B cell (primary cell): ENCODE data around the gene ODAM.

Source experiments
- EZH2 ChIP-seq: IDR thresholded peaks from 2 replicates; pipeline ENCODE4 v1.6.1; 2012; ENCODE audit warnings: borderline replicate concordance, low read depth, mild to moderate bottlenecking, moderate library complexity, low read length; ENCODE audit not compliant: insufficient read depth, poor library complexity, severe bottlenecking
- TF ChIP-seq, protein P1 (sequence below): fragments of 200-600 bp; IDR thresholded peaks from one replicate; pipeline ENCODE4 v1.8.0; 2022; ENCODE audit warnings: antibody characterized with exemption, mild to moderate bottlenecking

DNA sequence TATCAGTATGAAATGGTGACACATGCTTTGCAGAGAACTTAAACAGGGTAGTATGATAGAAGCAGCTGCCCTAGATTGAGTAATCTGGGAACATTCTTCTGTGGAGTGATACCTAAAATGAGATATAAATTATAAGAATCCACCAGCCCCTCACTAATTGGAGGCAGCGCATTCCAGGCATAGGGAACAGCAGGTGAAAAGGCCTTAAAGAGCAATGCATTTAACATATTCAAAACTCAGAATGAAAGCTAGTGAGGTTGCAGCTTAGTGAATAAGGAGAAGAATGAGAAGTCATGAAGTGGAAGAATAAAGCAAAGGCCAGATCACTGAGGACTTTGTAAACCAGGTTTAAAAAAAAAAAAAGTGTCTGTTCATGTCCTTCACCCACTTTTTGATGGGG is 4.9 kb upstream of the ODAM start:
- TF ChIP-seq, protein P1, sequence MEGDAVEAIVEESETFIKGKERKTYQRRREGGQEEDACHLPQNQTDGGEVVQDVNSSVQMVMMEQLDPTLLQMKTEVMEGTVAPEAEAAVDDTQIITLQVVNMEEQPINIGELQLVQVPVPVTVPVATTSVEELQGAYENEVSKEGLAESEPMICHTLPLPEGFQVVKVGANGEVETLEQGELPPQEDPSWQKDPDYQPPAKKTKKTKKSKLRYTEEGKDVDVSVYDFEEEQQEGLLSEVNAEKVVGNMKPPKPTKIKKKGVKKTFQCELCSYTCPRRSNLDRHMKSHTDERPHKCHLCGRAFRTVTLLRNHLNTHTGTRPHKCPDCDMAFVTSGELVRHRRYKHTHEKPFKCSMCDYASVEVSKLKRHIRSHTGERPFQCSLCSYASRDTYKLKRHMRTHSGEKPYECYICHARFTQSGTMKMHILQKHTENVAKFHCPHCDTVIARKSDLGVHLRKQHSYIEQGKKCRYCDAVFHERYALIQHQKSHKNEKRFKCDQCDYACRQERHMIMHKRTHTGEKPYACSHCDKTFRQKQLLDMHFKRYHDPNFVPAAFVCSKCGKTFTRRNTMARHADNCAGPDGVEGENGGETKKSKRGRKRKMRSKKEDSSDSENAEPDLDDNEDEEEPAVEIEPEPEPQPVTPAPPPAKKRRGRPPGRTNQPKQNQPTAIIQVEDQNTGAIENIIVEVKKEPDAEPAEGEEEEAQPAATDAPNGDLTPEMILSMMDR: no peak
- TF ChIP-seq EZH2: no peak
